ENCODE measurements around the gene COL8A2. TPM values are rescaled to one million over a fixed set of nuclear protein-coding genes. Genes with fewer than 3 reads are reported as not detected.

COL8A2 gene
- total RNA-seq, 4 donors from 2014 or later: 43.3 to 57.8 (median 50.6) TPM

DNA sequence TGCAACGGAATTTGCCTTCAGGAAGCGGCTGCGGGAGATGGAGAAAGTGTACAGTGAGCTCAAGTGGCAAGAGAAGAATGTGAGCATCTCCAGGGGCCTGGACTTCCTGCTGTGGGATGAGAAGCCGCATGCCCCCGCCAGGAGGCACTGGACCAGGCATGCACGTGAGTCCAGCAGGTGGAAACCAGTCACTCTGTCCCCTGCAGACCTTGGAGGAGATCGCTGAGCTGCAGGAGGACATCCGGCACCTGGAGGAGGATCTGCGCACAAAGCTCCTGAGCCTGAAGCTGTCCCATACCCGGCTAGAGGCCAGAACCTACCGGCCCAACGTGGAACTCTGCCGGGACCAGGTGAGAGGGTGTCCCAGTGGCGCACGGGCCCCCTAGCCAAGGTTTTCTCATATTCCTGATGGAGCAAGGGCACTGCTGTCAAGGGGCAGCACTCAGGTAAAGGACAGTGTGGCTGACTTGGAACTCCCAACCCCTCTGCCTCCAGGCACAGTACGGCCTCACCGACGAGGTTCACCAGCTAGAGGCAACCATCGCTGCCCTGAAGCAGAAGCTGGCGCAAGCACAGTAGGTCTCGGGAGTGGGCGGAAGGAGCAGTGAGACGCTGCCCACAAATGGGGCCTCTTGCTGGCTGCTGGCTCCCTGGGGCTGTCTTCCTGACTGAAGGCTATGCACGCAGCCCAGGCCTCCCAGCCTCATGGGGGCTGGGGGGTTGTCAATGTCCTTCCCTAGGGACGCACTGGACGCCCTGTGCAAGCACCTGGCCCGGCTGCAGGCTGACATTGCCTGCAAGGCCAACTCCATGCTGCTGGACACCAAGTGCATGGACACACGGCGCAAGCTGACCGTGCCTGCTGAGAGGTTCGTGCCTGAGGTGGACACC lies 37.5 kb downstream of the COL8A2 start:
- Histone ChIP-seq H3K27ac (no peak overlapping the region), H3K27me3 (peaks cover 29% of the 10 kb centered on the region), H3K4me1 (peaks cover 0 to 58% (median 23%) of the 10 kb centered on the region in 3 donors), H3K9me3 (no peaks in the 10 kb centered on the region), H3K36me3 (peaks cover 0 to 19% of the 10 kb centered on the region in 2 donors), H3K4me3 (no peak overlapping the region)
- TF ChIP-seq EP300 (IDR thresholded peaks at IDR 0.05): no peak
- TF ChIP-seq POLR2A (IDR thresholded peaks at IDR 0.05): no peak
- no peak for TF ChIP-seq POLR2AphosphoS5 (IDR thresholded peaks at IDR 0.05)
- TF ChIP-seq, protein P1, sequence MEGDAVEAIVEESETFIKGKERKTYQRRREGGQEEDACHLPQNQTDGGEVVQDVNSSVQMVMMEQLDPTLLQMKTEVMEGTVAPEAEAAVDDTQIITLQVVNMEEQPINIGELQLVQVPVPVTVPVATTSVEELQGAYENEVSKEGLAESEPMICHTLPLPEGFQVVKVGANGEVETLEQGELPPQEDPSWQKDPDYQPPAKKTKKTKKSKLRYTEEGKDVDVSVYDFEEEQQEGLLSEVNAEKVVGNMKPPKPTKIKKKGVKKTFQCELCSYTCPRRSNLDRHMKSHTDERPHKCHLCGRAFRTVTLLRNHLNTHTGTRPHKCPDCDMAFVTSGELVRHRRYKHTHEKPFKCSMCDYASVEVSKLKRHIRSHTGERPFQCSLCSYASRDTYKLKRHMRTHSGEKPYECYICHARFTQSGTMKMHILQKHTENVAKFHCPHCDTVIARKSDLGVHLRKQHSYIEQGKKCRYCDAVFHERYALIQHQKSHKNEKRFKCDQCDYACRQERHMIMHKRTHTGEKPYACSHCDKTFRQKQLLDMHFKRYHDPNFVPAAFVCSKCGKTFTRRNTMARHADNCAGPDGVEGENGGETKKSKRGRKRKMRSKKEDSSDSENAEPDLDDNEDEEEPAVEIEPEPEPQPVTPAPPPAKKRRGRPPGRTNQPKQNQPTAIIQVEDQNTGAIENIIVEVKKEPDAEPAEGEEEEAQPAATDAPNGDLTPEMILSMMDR (IDR thresholded peaks at IDR 0.05): no peak
- 100% methylated on average over 2 of the region's 31 CpGs; no CpG with 5 or more reads in 1 of the 2 donors for WGBS, 2 donors (ENCODE audit: low coverage in 1 of 2)
- ATAC-seq: no peak

GRCh38 chr1:36086529-36087232 lies 38.3 kb downstream of the COL8A2 start:
- peaks cover 29% of the 10 kb centered on the region for H3K27me3 ChIP-seq
- WGBS, 2 donors (ENCODE audit: low coverage in 1 of 2): 80% methylated on average over 3 of the region's 12 CpGs; no CpG with 5 or more reads in 1 of the 2 donors
- ATAC-seq: no peak
- H3K9me3 ChIP-seq: no peaks in the 10 kb centered on the region
- TF ChIP-seq, protein P1 (IDR thresholded peaks at IDR 0.05): no peak
- no peak for TF ChIP-seq POLR2AphosphoS5 (IDR thresholded peaks at IDR 0.05)
- TF ChIP-seq POLR2A (IDR thresholded peaks at IDR 0.05): no peak
- no peak for TF ChIP-seq EP300 (IDR thresholded peaks at IDR 0.05)
- H3K4me1 ChIP-seq: peaks cover 0 to 50% (median 23%) of the 10 kb centered on the region in 3 donors
- no peak overlapping the region for H3K27ac ChIP-seq
- no peak overlapping the region for H3K4me3 ChIP-seq
- H3K36me3 ChIP-seq: peaks cover 0 to 11% of the 10 kb centered on the region in 2 donors

DNA sequence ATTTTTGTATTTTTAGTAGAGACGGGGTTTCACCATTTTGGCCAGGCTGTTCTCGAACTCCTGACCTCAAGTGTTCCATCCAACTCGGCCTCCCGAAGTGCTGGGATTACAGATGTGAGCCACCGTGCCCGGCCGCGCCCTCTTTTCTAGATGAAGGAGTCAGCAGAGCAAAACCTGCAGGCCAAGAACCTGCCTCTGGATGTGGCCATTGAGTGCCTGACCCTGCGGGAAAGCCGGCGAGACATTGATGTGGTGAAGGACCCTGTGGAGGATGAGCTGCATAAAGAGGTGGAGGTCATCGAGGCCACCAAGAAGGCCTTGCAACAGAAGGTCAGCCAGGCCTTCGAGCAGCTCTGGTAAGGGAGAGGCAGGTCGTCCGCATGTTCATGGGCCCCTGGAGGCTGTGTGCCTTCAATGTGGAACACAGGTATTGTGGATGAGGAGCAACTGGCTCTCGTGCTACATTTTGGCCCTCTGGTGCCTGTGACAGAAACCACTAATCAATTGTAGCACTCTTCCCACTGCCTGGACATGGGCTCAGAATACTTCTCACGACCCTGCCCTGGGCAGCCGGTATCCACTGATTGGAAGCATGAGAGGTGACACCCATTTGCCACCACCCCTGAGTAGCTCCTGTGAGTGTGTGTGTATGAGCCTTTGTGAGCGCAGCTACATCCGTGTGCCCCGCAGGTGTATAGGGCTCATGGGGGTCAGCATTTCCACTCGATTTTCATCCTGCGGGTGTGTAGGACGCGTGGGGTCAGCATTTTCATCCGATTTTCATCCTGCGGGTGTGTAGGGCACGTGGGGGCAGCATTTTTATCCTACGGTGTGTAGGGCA lies 39.1 kb downstream of the COL8A2 start:
- peaks cover 0 to 42% (median 23%) of the 10 kb centered on the region in 3 donors for H3K4me1 ChIP-seq
- TF ChIP-seq, protein P1 (IDR thresholded peaks at IDR 0.05): no peak
- no peak for TF ChIP-seq POLR2AphosphoS5 (IDR thresholded peaks at IDR 0.05)
- TF ChIP-seq POLR2A (IDR thresholded peaks at IDR 0.05): no peak
- TF ChIP-seq EP300 (IDR thresholded peaks at IDR 0.05): no peak
- H3K4me3 ChIP-seq: no peak overlapping the region
- 83 to 100% methylated on average over 1 to 4 of the region's 29 CpGs for WGBS, 2 donors (ENCODE audit: low coverage in 1 of 2)
- ATAC-seq: no peak
- no peaks in the 10 kb centered on the region for H3K9me3 ChIP-seq
- H3K27ac ChIP-seq: no peak overlapping the region
- peaks cover 29% of the 10 kb centered on the region for H3K27me3 ChIP-seq
- peaks cover 0 to 4% of the 10 kb centered on the region in 2 donors for H3K36me3 ChIP-seq

DNA sequence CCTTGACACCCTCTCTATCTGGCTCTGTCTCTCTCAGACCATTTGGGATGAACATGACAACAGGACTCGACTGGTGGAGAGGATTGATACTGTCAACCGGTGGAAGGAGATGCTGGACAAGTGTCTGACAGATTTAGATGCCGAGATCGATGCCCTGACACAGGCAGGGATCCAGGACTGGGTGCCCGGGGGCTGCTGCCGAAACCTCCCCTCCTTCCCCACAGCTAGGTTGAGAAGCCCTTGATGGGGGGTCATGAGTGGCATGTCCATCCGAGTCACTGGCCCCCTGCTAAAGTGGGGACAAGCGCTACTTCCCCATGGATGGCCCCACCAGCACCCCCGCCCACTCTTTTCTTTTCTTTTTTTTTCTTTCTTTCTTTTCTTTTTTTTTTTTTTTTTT lies 39.9 kb downstream of the COL8A2 start:
- ATAC-seq: no peak
- WGBS, 2 donors (ENCODE audit: low coverage in 1 of 2): 90% methylated on average over 2 to 9 of the region's 9 CpGs
- H3K27ac ChIP-seq: no peak overlapping the region
- no peaks in the 10 kb centered on the region for H3K36me3 ChIP-seq
- H3K9me3 ChIP-seq: no peaks in the 10 kb centered on the region
- no peak overlapping the region for H3K4me3 ChIP-seq
- TF ChIP-seq POLR2AphosphoS5 (IDR thresholded peaks at IDR 0.05): no peak
- TF ChIP-seq EP300 (IDR thresholded peaks at IDR 0.05): no peak
- no peak for TF ChIP-seq POLR2A (IDR thresholded peaks at IDR 0.05)
- TF ChIP-seq, protein P1 (IDR thresholded peaks at IDR 0.05): no peak
- peaks cover 29% of the 10 kb centered on the region for H3K27me3 ChIP-seq
- peaks cover 0 to 35% (median 22%) of the 10 kb centered on the region in 3 donors for H3K4me1 ChIP-seq
